Activated T-helper 1 cell treated with anti-CD3 and anti-CD28 coated beads, Interleukin-2, amount 50 U/mL, for 16 hours (primary cell): ENCODE measurements around the gene ECM2.

Source experiments
- DNase-seq, 2 donors: peaks; one replicate each; pipeline ENCODE4 v3.0.0-alpha.2; 2020; ENCODE audit warnings: low read depth in 1 of 2, low spot score in 1 of 2

The ECM2 gene

DNA sequence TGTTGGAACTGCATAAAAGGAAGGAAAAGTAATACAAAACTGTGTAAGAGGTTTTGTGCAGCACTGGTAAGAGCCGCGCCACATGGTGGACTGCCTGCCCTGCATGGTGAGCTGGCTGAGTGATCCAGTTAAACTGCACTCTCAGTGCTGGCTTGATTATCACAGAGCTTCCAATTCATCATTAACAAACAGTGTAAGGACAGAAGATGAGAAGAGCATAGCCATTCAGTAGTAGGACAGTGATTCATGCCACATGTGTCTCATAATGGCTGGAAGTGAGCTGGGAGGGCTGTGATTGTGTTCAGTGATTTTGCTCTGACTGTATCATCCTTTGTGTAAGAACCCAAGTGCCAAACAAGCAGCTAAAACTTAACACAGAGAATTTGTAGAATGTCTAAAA is 67.6 kb downstream of the ECM2 start:
- no peak for DNase-seq

DNA sequence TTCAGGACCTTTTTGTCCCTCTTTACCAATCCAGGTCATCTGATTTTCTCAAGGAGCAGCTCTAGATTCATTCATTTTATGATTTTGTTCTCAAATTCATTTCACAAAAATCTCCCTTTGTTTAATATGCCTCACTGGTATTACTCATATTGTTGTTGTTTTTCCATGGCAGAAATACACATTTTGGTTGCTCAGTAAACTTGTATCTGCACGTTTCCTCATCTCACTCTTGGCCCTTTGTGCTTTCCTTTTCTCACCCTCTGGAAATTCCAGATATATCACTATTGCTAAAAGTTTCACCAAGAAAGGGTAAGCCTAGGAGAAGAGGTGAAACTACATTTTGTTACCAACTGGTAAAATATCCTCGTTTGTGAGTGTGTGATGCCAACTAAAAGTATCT is 68.3 kb downstream of the ECM2 start:
- no peak for DNase-seq

DNA sequence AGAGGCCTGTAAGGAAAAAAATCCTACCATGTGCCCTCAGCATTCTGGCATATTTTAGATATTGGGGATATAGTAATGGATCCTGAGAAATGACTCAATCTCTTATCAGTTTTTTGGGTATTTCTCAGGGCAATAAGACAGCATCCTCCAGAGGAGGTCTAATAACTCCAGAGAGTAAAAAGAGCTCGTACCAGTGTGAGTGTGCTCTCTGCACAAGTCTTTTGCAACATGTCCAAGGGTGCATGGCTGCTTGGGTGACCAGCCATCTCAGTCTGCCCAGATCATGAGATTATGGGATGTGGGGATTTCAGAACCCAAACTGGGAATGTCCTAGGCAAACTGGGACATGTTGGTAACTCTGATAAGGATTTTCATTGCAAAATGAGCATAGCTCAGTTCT is 68.7 kb downstream of the ECM2 start:
- DNase-seq = no peak

DNA sequence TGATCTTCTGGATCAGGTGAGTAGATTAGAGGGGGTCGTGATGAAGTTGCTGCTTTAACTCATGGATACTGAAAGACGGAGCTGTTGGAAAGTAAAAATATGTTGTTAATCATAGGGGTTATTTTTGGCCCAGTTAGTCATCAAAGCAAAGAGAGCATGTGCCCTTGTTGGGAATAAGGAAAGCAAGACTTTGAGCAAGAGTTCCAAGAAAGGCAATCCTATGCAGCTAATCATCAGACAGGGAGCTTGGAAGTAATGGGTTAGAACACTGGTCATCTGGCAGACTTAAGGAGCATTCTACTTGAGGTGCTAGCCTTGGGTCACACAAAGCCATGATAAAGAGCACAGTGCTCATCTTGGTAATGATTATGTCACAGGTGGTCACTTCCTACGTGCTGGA is 71.8 kb downstream of the ECM2 start:
- DNase-seq = no peak

- DNase-seq = no peak
Observed at GRCh38 chr9:92463387-92463786, 72.4 kb downstream of the ECM2 start.

- DNase-seq = no peak
Observed at GRCh38 chr9:92457576-92457975, 78.2 kb downstream of the ECM2 start.

- DNase-seq = no peak
Observed at GRCh38 chr9:92455217-92455616, 80.6 kb downstream of the ECM2 start.

GRCh38 chr9:92446536-92446935 is 89.3 kb downstream of the ECM2 start:
- DNase-seq = no peak
